ENCODE data around the gene RBM47.
"Not testable (repeated sequence)": the region's sequence is repeated elsewhere in the genome, so short reads cannot be mapped to it uniquely, and the experiment has no call there.

The RBM47 gene

DNA sequence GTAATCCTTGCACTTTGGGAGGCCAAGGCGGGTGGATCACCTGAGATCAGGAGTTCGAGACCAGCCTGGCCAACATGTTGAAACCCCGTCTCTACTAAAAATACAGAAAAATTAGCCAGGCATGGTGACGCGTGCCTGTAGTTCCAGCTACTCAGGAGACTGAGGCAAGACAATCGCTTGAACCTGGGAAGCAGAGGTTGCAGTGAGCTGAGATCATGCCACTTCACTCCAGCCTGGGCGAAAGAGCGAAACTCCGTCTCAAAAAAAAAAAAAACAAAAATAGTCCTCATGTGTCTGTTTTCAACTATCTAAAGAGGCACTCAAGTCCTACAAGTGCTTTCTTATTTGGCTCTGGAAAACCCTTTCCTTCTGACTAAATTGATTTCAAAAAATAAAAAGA, 237.4 kb downstream of the RBM47 start:
- in situ Hi-C loops (cut with HindIII; ENCODE audit: low sequenced_read_pairs) = not testable (repeated sequence)

DNA sequence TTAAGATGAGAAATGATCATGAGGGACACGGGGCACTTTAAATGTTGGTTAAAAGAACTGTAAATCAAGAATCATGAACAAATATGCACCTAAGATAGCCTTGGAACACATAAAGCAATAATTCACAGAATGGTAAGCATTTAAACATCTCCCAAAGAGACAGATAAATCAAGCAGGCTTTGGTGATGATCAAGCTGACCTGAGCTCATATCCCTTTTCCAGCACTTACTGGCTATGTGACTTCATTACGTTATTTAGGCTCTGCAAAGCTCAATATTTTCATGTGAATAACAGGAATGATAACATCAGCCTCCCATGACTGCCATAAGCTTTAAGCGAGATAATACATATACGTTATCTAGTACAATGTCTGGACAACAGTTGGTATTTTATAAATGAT, 239.7 kb downstream of the RBM47 start:
- in situ Hi-C loops (cut with HindIII; ENCODE audit: low sequenced_read_pairs) = no loop called here

DNA sequence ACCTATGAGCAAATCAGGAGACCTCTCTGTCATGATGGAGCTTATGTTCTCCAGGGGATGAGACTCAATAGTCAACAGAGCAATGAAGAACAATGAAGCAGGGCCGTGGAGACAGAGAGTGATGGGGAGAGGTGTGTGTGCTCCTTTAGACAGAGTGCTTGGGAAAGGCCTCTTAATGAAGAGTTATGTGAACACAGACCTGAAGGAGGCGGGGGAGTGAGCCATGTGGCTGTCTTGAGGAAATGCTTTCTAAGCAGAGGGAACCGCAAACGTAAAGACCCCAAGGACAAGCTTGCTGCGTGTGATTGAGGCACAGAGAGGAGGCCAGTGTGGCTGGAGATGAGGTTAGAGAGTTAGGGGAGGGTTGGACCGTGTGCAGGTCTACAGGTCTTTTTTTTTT, 241.4 kb downstream of the RBM47 start:
- in situ Hi-C loops (cut with HindIII; ENCODE audit: low sequenced_read_pairs) = no loop called here

DNA sequence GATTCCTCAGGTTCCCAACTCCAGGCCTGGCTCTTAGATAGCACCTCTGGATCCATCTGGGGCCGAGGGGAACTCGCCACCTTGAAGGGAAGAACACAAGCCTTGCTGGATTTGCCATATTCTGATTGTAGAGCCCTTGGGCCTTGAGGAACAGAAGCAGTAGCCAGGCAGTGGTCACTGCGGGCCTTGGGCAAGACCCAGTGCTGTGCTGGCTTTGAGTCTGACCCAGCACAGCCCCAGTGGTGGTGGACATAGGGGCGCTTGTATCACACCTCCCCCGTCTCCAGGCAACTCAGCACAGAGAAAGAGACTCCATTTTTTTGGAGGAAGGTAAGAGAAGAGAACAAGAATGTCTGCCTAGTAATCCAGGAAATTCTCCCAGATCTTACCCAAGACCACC, 249.0 kb downstream of the RBM47 start:
- in situ Hi-C loops (cut with HindIII; ENCODE audit: low sequenced_read_pairs) = no loop called here

DNA sequence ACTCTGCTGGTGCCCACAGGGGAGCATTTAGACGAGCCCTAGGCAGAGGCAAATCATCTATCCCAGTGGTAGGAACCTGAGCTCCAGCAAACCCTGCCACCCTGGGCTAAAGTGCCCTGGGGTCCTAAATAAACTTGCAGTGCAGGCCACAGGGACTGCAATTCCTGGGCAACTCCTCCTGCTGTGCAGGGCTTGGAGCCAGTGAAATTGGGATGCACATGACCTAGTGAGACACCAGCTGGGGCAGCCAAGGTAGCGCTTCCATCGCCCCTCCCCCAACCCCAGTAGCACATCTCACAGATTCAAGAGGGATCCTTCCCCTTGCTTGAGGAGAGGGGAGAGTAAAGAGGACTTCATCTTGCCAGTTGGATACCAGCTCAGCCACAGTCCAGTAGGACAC, 250.4 kb downstream of the RBM47 start:
- in situ Hi-C loops (cut with HindIII; ENCODE audit: low sequenced_read_pairs) = no loop called here

DNA sequence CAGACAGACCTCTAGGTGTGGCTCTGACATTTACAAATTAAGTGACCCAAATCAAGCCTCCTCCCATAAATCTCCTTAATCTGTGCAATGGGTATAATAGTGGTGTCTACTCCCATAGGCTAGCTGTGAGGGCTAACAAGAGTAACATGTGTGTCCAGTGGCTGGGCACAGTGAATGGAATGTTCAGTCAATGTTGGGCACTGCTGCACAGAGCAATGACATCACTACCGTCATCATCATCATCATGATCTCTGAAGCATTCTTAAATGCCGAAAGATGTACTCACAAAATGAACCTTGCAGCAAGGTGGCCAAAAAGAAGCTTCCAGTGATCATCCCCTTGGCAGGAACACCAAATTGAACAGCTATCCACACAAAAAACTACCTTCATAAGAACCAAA, 251.0 kb downstream of the RBM47 start:
- in situ Hi-C loops (cut with HindIII; ENCODE audit: low sequenced_read_pairs) = no loop called here

DNA sequence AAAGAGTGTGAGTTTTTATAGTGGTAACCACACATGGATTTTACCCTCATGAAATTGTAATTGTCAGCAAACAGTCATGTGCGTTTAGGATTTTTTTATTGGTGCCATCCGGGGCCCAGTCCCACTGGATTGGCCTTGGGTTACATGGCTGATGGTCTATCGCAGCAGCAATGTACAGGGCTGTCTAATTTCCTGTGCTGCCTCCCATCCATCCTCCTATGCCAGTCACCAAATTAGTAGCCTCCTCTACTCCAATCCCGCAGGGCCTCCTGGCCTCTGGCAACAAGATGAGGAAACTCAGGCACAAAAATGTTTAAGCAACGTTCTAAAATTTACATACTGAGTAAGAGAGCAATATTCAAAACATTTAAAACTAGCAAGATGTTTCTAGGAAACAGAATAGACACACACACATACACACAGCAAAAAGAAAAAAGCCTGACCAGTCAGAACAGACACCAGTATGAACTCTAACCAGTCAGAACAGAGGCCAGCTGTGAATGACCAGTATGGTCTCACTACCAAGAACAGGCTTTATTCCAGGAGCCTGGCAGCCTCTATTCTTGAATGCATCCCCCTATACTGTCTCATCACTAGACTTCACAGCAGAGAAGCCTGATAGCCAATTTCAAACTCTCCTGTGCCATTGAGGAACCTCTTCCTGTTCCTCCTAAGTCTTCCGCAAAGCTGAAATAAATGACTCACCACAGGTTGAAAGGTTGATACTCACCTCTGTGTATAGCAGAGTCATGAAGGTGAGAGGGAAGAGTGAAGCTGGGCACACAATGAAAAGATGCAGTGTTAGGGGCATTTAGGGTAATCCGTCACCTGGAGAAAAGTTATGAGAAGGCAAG, 251.9 kb downstream of the RBM47 start:
- in situ Hi-C loops (cut with HindIII; ENCODE audit: low sequenced_read_pairs) = no loop called here

DNA sequence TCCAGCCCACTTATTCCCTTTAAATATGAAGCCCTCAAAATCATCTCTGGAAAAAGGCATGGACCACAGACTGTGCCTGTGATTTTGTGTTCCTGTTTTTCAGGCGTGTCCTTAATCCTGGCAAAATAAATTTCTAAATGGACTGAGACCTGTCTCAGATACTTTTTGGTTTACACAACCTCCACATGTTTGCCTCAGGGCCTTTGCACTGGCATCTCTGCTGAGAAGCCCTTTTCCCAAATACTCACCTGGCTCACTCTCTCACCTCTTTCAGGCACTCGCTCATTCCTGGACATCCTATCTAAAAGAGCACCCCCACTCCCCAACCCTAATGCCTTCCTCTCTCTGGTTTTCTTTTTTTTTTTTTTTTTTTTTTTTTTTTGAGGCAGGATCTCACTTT, 254.0 kb downstream of the RBM47 start:
- in situ Hi-C loops (cut with HindIII; ENCODE audit: low sequenced_read_pairs) = no loop called here

DNA sequence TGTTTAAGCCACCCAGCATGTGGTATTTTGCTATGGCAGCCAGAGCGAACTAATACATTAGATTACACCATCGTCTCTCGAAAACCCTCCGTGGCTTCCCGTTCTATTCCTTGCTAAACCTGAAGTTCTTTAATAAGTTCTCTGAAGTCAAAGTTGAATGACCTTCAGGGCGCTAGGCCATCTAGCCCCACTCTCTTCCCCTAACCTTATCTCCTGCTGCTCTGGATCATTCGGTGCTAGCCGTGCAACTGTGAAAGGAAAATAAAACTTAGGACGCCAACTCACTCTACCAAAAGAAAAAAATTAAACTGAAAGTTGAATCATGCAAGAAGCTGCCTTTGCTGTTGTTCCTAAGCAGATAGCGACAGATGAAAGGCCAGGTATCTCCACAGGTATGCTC, 254.6 kb downstream of the RBM47 start:
- in situ Hi-C loops (cut with HindIII; ENCODE audit: low sequenced_read_pairs) = no loop called here

DNA sequence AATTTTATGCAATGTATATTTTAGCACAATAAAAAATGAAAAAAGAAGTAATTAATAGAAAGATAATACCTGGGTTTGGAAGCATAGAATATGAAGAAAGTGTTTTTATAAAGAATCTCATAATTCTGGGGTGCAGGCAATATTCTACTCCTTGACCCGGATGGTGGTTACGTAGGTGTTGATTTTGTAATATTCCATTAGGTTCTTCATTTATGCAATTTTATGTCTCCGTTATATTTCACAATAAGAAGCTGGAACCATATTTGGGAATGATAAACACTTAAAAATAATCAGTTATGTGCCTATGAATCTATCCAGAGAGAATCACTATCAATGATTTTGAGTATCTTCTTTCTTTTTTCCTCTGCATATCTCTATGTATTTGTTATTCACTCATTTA, 256.0 kb downstream of the RBM47 start:
- in situ Hi-C loops (cut with HindIII; ENCODE audit: low sequenced_read_pairs) = no loop called here

Measured in endothelial cell of hepatic sinusoid (primary cell).